ENCODE measurements around the gene CD6.
A peak's percentile ranks its signal among the peaks of the same experiment; 100 is the strongest.

Gene CD6

DNA sequence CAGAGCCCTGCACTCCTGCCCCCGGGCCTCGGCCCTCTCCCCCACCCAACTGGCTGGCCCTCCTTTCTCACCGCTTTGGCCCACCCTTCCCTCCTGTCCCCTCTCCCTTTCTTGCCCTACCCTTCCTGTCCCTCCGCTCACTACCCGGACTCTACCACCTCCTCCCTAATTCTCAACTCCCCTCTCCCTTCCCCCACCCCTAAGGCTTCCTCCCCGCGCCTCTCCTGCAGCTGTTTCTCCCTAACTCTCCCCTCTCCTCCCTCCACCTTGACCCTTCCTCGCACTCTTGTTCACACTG, 19.9 kb upstream of the CD6 start:
- Histone ChIP-seq H3K36me3 (ENCODE audit: control insufficient read depth in 5 of 5, insufficient read depth in 5 of 5, low read length in 5 of 5) (peaks cover 0 to 8% (median 2%) of the 10 kb centered on the region in 5 donors), H3K9ac (ENCODE audit: low read length in 5 of 5) (peak overlapping the region; percentile 3 to 84 (median 70)), H3K27me3 (ENCODE audit: control insufficient read depth in 5 of 5, insufficient read depth in 4 of 5, low read length in 5 of 5) (no peaks in the 10 kb centered on the region)

DNA sequence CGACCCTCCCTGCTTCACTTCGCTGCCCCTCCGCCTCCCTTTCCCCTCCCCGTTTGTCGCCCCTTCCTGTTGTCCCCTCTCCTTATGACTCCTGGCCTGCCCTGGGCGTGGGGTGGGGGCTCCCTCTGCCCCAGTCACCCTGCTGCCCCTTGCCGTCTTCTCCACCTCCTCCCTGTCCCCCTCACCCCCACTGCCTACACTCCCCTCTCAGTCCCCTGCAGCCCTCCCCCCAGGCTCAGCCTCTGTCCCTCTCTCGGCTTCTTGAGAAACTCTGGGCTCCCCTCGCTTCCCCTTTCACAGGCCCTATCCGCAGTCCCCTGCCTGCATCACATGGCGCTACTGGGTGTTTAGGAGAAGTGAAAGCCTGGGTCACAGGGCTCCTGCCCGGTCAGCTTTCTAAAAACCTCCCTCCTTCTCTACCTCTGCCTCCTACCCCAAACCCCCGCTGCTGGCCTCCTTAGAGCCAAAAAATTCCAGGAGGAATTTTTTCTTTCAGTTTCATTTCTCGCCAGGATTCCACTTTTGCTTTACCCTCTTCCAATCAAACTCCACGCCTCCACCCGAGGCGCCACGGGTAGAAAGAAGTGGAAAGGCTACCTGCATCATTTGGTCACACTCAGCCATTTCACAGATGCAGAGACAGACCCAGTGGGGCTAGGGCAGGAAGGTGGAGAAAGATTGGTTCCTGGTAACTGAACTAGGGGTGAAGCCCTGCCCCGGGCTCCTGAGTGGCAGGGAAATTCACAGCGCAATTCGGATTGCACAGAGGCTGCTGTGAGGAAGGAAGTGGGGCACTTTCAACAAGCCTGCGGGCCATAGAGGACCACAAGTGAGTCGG, 19.4 kb upstream of the CD6 start, which contains the start of gene SLC15A3:
Gene SLC15A3, minus strand, starts transcription at position 273 of the 838 bp plus-strand sequence. CDS start 625 bp downstream, outside the sequence.
- Histone ChIP-seq H3K4me3 (ENCODE audit: low read depth in 1 of 5, low read length in 5 of 5) (peak within 1 kb of the TSS; percentile 58 to 93 (median 79)), H3K9me3 (ENCODE audit: control insufficient read depth in 5 of 5, low read length in 5 of 5) (no peaks in the 10 kb centered on the region), H3K9ac (ENCODE audit: low read length in 5 of 5) (peak within 1 kb of the TSS; percentile 3 to 84 (median 70)), H3K36me3 (ENCODE audit: control insufficient read depth in 5 of 5, insufficient read depth in 5 of 5, low read length in 5 of 5) (peaks cover 0 to 5% (median 0%) of the 10 kb centered on the region in 5 donors), H3K27me3 (ENCODE audit: control insufficient read depth in 5 of 5, insufficient read depth in 4 of 5, low read length in 5 of 5) (no peaks in the 10 kb centered on the region), H3K4me1 (ENCODE audit: control insufficient read depth in 5 of 5, insufficient read depth in 5 of 5, low read length in 5 of 5) (peaks cover 0 to 45% (median 26%) of the 10 kb centered on the region in 5 donors), H3K27ac (ENCODE audit: low read depth, low read length) (peak within 1 kb of the TSS; percentile 87)

More for the DNA sequence above, 19.9 kb upstream of the CD6 start:
- peak overlapping the region; percentile 87 for H3K27ac ChIP-seq (ENCODE audit: low read depth, low read length)
- H3K4me3 ChIP-seq (ENCODE audit: low read depth in 1 of 5, low read length in 5 of 5), result peak overlapping the region; percentile 58 to 93 (median 79)
- H3K9me3 ChIP-seq (ENCODE audit: control insufficient read depth in 5 of 5, low read length in 5 of 5), result no peaks in the 10 kb centered on the region
- H3K4me1 ChIP-seq (ENCODE audit: control insufficient read depth in 5 of 5, insufficient read depth in 5 of 5, low read length in 5 of 5), result peaks cover 0 to 46% (median 26%) of the 10 kb centered on the region in 5 donors

DNA sequence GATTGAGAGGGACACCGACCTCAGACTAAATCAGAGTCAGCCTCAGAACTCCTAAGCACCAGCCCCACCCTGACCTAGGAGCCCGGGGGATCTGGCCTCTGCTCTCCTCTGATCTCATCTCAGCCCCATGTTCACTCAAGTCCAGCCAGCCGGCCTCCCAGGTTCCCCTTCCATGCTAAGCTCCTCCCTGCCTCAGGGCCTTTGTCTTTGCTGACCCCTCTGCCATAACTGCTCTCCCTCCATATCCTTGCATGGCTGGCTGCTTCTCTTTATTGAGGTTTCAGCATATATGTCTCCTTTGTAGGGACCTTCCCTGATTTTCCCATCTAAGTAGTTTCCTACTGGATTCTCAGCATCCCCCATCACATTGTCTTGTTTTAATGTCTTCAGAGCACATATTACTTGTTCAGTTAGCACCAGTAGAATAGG, 18.7 kb upstream of the CD6 start:
- peak overlapping the region; percentile 3 to 84 (median 70) for H3K9ac ChIP-seq (ENCODE audit: low read length in 5 of 5)
- H3K9me3 ChIP-seq (ENCODE audit: control insufficient read depth in 5 of 5, low read length in 5 of 5), result no peaks in the 10 kb centered on the region
- peaks cover 0 to 42% (median 26%) of the 10 kb centered on the region in 5 donors for H3K4me1 ChIP-seq (ENCODE audit: control insufficient read depth in 5 of 5, insufficient read depth in 5 of 5, low read length in 5 of 5)
- H3K4me3 ChIP-seq (ENCODE audit: low read depth in 1 of 5, low read length in 5 of 5), result peak overlapping the region; percentile 58 to 93 (median 79)
- peaks cover 0 to 5% (median 0%) of the 10 kb centered on the region in 5 donors for H3K36me3 ChIP-seq (ENCODE audit: control insufficient read depth in 5 of 5, insufficient read depth in 5 of 5, low read length in 5 of 5)
- peak overlapping the region; percentile 87 for H3K27ac ChIP-seq (ENCODE audit: low read depth, low read length)
- H3K27me3 ChIP-seq (ENCODE audit: control insufficient read depth in 5 of 5, insufficient read depth in 4 of 5, low read length in 5 of 5), result no peaks in the 10 kb centered on the region

- Histone ChIP-seq H3K4me3 (ENCODE audit: low read depth in 1 of 5, low read length in 5 of 5) (no peak overlapping the region), H3K4me1 (ENCODE audit: control insufficient read depth in 5 of 5, insufficient read depth in 5 of 5, low read length in 5 of 5) (peaks cover 0 to 47% (median 29%) of the 10 kb centered on the region in 5 donors)
Measured at GRCh38 chr11:60953781-60954180, 17.7 kb upstream of the CD6 start.

DNA sequence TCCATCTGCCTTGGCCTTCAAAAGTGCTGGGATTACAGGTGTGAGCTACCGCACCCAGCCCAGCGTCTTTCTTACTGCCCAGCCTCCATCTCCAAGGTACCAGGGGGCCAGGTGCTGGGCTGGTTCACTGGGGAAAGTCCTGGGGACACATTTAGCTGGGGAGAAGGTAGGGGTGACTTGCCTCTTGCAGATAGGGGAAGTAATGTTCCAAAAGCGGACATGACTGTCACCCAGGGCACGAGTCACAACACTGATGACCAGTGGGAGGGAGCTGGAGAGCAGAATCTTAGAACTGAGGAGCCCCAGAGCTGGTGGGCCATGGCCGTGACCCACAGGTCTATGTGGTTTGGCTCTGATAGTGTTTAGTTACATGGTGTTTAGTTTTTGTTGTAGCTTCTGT, 17.1 kb upstream of the CD6 start:
- H3K36me3 ChIP-seq (ENCODE audit: control insufficient read depth in 5 of 5, insufficient read depth in 5 of 5, low read length in 5 of 5), result no peaks in the 10 kb centered on the region
- no peak overlapping the region for H3K4me3 ChIP-seq (ENCODE audit: low read depth in 1 of 5, low read length in 5 of 5)
- H3K27ac ChIP-seq (ENCODE audit: low read depth, low read length), result no peak overlapping the region
- H3K9ac ChIP-seq (ENCODE audit: low read length in 5 of 5), result no peak overlapping the region
- H3K27me3 ChIP-seq (ENCODE audit: control insufficient read depth in 5 of 5, insufficient read depth in 4 of 5, low read length in 5 of 5), result no peaks in the 10 kb centered on the region
- H3K4me1 ChIP-seq (ENCODE audit: control insufficient read depth in 5 of 5, insufficient read depth in 5 of 5, low read length in 5 of 5), result peaks cover 0 to 52% (median 34%) of the 10 kb centered on the region in 5 donors
- no peaks in the 10 kb centered on the region for H3K9me3 ChIP-seq (ENCODE audit: control insufficient read depth in 5 of 5, low read length in 5 of 5)

More at GRCh38 chr11:60953781-60954180, 17.7 kb upstream of the CD6 start:
- no peaks in the 10 kb centered on the region for H3K27me3 ChIP-seq (ENCODE audit: control insufficient read depth in 5 of 5, insufficient read depth in 4 of 5, low read length in 5 of 5)
- no peak overlapping the region for H3K9ac ChIP-seq (ENCODE audit: low read length in 5 of 5)
- H3K9me3 ChIP-seq (ENCODE audit: control insufficient read depth in 5 of 5, low read length in 5 of 5), result no peaks in the 10 kb centered on the region
- H3K27ac ChIP-seq (ENCODE audit: low read depth, low read length), result no peak overlapping the region
- peaks cover 0 to 2% (median 0%) of the 10 kb centered on the region in 5 donors for H3K36me3 ChIP-seq (ENCODE audit: control insufficient read depth in 5 of 5, insufficient read depth in 5 of 5, low read length in 5 of 5)

- no peaks in the 10 kb centered on the region for H3K27me3 ChIP-seq (ENCODE audit: control insufficient read depth in 5 of 5, insufficient read depth in 4 of 5, low read length in 5 of 5)
- no peak overlapping the region for H3K27ac ChIP-seq (ENCODE audit: low read depth, low read length)
- no peak overlapping the region for H3K4me3 ChIP-seq (ENCODE audit: low read depth in 1 of 5, low read length in 5 of 5)
Measured at GRCh38 chr11:60955571-60955970, 15.9 kb upstream of the CD6 start.

DNA sequence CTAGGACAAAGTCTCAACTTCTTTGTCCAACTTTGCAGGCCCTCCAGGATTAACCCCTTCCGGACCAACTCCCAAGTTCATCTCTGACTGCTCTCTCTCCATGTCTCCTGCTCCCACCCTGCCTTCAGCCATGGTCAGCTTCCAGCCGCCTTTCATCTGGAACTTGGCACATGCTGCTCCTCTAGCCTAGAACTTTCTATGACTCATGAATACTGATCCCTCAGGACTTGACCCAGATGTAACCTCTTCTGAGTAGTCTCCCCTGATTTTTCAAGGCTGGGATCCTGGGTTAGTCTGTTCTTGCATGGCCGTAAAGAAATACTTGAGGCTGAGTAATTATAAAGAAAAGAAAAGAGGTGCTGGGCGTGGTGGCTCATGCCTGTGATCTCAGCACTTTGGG, 14.3 kb upstream of the CD6 start:
- Histone ChIP-seq H3K9ac (ENCODE audit: low read length in 5 of 5) (no peak overlapping the region), H3K27ac (ENCODE audit: low read depth, low read length) (no peak overlapping the region), H3K36me3 (ENCODE audit: control insufficient read depth in 5 of 5, insufficient read depth in 5 of 5, low read length in 5 of 5) (no peaks in the 10 kb centered on the region), H3K27me3 (ENCODE audit: control insufficient read depth in 5 of 5, insufficient read depth in 4 of 5, low read length in 5 of 5) (no peaks in the 10 kb centered on the region), H3K9me3 (ENCODE audit: control insufficient read depth in 5 of 5, low read length in 5 of 5) (no peaks in the 10 kb centered on the region), H3K4me1 (ENCODE audit: control insufficient read depth in 5 of 5, insufficient read depth in 5 of 5, low read length in 5 of 5) (peaks cover 0 to 31% (median 27%) of the 10 kb centered on the region in 5 donors), H3K4me3 (ENCODE audit: low read depth in 1 of 5, low read length in 5 of 5) (no peak overlapping the region)

More at GRCh38 chr11:60955571-60955970, 15.9 kb upstream of the CD6 start:
- Histone ChIP-seq H3K36me3 (ENCODE audit: control insufficient read depth in 5 of 5, insufficient read depth in 5 of 5, low read length in 5 of 5) (no peaks in the 10 kb centered on the region), H3K9me3 (ENCODE audit: control insufficient read depth in 5 of 5, low read length in 5 of 5) (no peaks in the 10 kb centered on the region), H3K4me1 (ENCODE audit: control insufficient read depth in 5 of 5, insufficient read depth in 5 of 5, low read length in 5 of 5) (peaks cover 0 to 46% (median 41%) of the 10 kb centered on the region in 5 donors), H3K9ac (ENCODE audit: low read length in 5 of 5) (no peak overlapping the region)

- no peaks in the 10 kb centered on the region for H3K27me3 ChIP-seq (ENCODE audit: control insufficient read depth in 5 of 5, insufficient read depth in 4 of 5, low read length in 5 of 5)
- no peak overlapping the region for H3K9ac ChIP-seq (ENCODE audit: low read length in 5 of 5)
- peaks cover 0 to 23% (median 18%) of the 10 kb centered on the region in 5 donors for H3K4me1 ChIP-seq (ENCODE audit: control insufficient read depth in 5 of 5, insufficient read depth in 5 of 5, low read length in 5 of 5)
- H3K36me3 ChIP-seq (ENCODE audit: control insufficient read depth in 5 of 5, insufficient read depth in 5 of 5, low read length in 5 of 5), result no peaks in the 10 kb centered on the region
- H3K4me3 ChIP-seq (ENCODE audit: low read depth in 1 of 5, low read length in 5 of 5), result no peak overlapping the region
- H3K9me3 ChIP-seq (ENCODE audit: control insufficient read depth in 5 of 5, low read length in 5 of 5), result no peaks in the 10 kb centered on the region
- no peak overlapping the region for H3K27ac ChIP-seq (ENCODE audit: low read depth, low read length)
Measured at GRCh38 chr11:60959431-60959830, 12.0 kb upstream of the CD6 start.

DNA sequence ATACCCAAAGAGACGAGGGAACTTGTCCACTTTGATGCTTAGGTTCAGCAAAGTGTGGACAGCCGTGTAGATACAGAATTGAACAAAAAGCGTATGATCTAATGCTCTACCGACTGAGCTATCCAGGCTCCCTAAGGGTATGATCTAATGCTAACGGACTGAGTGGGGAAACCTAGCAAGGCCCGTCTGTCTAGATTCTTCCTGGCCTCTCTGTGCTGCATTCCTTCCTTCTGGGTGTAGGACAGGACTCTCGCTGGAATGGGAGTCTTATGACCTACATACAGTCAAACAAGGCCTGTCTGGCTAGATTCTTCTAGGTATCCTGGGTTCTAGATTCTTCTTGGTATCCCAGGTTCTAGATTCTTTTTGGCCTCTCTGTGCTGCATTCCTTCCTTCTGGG, 11.1 kb upstream of the CD6 start:
- Histone ChIP-seq H3K27ac (ENCODE audit: low read depth, low read length) (no peak overlapping the region), H3K9me3 (ENCODE audit: control insufficient read depth in 5 of 5, low read length in 5 of 5) (no peaks in the 10 kb centered on the region), H3K4me3 (ENCODE audit: low read depth in 1 of 5, low read length in 5 of 5) (no peak overlapping the region), H3K27me3 (ENCODE audit: control insufficient read depth in 5 of 5, insufficient read depth in 4 of 5, low read length in 5 of 5) (no peaks in the 10 kb centered on the region), H3K9ac (ENCODE audit: low read length in 5 of 5) (no peak overlapping the region), H3K36me3 (ENCODE audit: control insufficient read depth in 5 of 5, insufficient read depth in 5 of 5, low read length in 5 of 5) (no peaks in the 10 kb centered on the region), H3K4me1 (ENCODE audit: control insufficient read depth in 5 of 5, insufficient read depth in 5 of 5, low read length in 5 of 5) (peaks cover 0 to 23% (median 18%) of the 10 kb centered on the region in 5 donors)

DNA sequence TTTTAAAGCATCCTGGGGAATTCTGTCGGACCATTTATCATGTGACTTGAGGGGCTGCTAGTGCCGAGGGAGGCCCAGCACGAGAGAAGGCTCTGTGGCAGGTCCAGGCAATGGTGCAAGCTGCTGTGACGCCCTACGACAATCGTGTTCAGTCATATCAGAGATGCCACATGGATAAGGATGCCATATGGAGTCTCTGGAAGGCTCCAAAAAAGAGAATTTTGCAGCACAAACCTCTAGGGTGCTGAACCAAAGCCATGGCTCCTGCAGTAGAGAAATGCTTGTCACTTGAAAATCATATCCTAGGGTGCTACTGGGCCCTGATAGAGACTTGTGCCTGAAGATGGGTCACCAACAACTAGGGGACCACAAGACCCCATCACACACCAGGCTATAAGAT, 6.7 kb upstream of the CD6 start:
- H3K27me3 ChIP-seq (ENCODE audit: control insufficient read depth in 5 of 5, insufficient read depth in 4 of 5, low read length in 5 of 5), result no peaks in the 10 kb centered on the region
- no peak overlapping the region for H3K4me3 ChIP-seq (ENCODE audit: low read depth in 1 of 5, low read length in 5 of 5)
- H3K4me1 ChIP-seq (ENCODE audit: control insufficient read depth in 5 of 5, insufficient read depth in 5 of 5, low read length in 5 of 5), result peaks cover 0 to 10% (median 2%) of the 10 kb centered on the region in 5 donors
- H3K27ac ChIP-seq (ENCODE audit: low read depth, low read length), result no peak overlapping the region
- H3K9me3 ChIP-seq (ENCODE audit: control insufficient read depth in 5 of 5, low read length in 5 of 5), result peaks cover 0 to 5% (median 0%) of the 10 kb centered on the region in 5 donors
- no peak overlapping the region for H3K9ac ChIP-seq (ENCODE audit: low read length in 5 of 5)
- no peaks in the 10 kb centered on the region for H3K36me3 ChIP-seq (ENCODE audit: control insufficient read depth in 5 of 5, insufficient read depth in 5 of 5, low read length in 5 of 5)

Measured in subcutaneous abdominal adipose tissue (tissue), 5 donors.